SU-DHL-6 (cell line): ENCODE results near the gene ASPHD1.

Experiments
- EZH2phosphoT487 ChIP-seq: fragments of 200-600 bp; sonication (generic), shearing (Covaris generic); conservative IDR thresholded peaks from 2 replicates; pipeline ENCODE4 v1.6.1; 2018; ENCODE audit warnings: mild to moderate bottlenecking, antibody characterized with exemption, low read length, moderate library complexity, mixed read lengths
- TF ChIP-seq, protein P1 (sequence below): fragments of 200-600 bp; sonication (generic); IDR thresholded peaks from one replicate; pipeline ENCODE4 v1.5.1; 2017; ENCODE audit warnings: antibody characterized with exemption, mild to moderate bottlenecking, low read length, moderate library complexity; ENCODE audit not compliant: insufficient read depth, poor library complexity, severe bottlenecking

- TF ChIP-seq, protein P1, sequence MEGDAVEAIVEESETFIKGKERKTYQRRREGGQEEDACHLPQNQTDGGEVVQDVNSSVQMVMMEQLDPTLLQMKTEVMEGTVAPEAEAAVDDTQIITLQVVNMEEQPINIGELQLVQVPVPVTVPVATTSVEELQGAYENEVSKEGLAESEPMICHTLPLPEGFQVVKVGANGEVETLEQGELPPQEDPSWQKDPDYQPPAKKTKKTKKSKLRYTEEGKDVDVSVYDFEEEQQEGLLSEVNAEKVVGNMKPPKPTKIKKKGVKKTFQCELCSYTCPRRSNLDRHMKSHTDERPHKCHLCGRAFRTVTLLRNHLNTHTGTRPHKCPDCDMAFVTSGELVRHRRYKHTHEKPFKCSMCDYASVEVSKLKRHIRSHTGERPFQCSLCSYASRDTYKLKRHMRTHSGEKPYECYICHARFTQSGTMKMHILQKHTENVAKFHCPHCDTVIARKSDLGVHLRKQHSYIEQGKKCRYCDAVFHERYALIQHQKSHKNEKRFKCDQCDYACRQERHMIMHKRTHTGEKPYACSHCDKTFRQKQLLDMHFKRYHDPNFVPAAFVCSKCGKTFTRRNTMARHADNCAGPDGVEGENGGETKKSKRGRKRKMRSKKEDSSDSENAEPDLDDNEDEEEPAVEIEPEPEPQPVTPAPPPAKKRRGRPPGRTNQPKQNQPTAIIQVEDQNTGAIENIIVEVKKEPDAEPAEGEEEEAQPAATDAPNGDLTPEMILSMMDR, result no peak
- TF ChIP-seq EZH2phosphoT487, result no peak
These were observed 22.0 kb downstream of the ASPHD1 start for GRCh38 chr16:29922326-29922725.
